HG03066 (cell line): ENCODE results near the gene WNT4.

ENCODE experiments used
- ATAC-seq: cut with Tn5 transposase; IDR thresholded peaks from one replicate; pipeline ENCODE4 v1.9.1; 2021; ENCODE audit warnings: low read depth; ENCODE audit not compliant: unreplicated experiment

The WNT4 gene

GRCh38 chr1:22164841-22165808 is 22.2 kb upstream of the WNT4 start:
- ATAC-seq: no peak

- no peak for ATAC-seq
Observed at GRCh38 chr1:22163564-22163963, 20.7 kb upstream of the WNT4 start.

GRCh38 chr1:22163137-22163536 is 20.2 kb upstream of the WNT4 start:
- no peak for ATAC-seq

DNA sequence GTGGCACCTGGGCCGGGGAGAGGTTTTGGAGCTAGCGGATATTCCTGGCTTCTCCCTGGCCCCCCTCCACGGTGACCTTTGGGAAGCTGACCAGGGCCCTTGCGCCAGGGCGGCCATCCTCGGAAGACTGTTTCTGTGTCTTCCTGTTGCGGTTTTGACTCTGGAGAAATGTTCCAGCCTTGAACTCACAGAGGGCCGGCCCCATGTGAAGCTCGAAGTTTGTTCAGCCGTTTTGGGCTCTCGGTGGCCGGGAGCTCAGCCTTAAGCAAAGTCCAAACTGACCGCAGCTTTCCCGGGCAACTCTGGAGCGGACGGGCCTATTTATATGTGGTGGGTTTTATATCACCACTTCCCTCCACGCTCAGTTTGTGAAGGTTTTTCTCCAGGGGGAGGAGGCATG is 17.0 kb upstream of the WNT4 start:
- no peak for ATAC-seq

- no peak for ATAC-seq
Observed at GRCh38 chr1:22158654-22159053, 15.8 kb upstream of the WNT4 start.

DNA sequence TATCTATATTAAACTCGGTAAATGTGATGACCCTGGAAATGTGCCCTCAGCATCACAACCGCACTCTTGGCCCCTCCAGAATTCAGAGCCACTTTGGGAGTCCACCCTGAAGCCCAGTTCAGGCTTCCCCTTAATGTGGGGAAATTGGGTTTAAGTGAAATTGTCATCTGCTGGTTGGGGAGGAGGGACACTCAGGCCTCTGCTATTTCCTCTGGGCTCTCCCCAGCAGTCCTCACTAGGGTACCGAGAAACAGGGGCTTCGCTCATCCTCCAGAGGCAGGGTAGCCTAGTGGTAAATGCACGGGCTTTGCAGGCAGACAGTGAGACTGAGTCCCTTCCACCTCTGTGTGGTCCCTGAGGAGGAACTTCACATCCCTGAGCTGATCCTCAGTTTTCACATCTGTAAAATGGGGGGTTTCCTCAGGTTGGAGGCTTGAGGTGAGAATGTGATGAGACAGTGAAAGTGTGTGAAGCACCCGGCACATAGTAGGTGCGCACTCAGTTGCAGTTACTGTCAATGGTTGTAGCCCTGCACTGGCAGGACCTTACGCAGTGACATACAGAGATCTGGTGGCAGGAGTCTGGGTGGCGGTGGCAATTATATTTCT is 14.6 kb upstream of the WNT4 start:
- no peak for ATAC-seq

DNA sequence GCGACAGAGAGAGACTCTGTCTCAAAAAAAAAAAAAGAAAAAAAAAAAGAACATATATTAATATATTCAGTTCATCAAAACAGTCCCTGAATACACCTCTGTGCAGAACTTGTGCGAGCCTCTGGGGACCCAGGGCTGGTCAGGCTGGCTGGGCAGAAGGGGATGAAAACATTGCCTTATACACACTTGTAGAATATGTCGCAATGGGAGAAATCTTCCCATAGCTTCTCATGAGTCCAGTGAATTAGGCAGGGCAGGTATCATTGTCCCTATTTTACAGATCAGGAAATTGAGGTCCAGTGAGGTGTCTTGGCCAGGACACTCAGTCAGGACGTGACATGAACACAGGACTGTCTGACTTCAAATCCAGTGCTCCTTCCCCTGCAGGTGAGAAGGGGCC is 12.6 kb upstream of the WNT4 start:
- no peak for ATAC-seq

DNA sequence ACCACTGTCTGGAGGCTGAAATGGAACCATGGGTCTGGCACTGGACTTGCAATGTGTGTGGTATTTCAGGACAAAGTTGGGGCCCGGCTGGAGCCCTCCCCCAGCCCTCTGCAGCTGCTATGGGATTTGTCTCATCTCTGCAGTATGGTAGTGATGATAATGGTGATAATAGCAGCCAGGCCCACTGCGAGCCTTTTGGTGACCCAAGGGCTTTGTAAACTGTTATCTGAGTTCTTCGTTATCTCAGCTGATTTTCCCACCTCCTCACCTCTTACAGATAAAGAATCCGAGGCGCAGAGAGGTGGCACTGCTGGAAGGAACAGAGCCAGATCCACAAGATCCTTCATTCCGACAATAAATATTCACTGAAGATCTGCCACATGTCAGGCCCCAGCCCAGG is 11.7 kb upstream of the WNT4 start:
- ATAC-seq: no peak

DNA sequence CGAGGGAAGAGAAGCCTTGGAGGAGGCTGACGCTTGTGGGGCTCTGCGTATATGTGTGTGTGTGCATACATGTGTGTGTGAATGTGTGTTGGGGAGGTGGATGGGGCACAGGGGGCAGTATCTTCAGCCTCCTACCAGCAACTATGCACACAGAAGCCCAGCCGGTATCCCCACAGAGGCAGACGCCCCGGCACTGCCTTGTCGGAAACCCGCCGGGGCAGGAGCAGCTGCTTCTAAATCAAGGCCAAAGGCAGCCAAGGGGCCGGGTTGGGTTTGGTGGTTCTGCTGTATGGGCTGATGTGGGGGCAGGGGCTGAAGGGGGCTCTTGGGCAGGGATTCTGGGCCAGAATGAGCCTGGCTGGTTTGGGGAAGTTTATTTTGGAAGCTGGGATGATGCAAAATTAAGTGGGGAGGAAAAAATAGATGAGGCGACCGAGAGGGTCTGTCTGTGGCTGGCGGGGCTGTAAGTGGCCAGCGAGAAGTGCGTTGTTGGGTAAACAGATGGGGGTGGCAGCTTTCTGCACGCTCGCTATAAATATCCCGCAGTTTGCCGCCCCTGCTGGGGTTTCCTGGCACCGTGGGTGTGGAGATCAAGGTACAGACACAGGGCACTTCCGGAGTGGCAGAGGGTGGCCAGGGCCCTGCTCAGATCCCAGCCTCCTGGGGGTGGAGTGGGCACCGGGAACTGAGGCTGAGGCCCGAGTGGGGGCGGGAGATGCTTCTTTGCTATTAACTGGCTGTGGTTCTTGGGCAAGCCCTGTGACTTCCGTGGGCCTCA is 11.0 kb upstream of the WNT4 start:
- no peak for ATAC-seq

DNA sequence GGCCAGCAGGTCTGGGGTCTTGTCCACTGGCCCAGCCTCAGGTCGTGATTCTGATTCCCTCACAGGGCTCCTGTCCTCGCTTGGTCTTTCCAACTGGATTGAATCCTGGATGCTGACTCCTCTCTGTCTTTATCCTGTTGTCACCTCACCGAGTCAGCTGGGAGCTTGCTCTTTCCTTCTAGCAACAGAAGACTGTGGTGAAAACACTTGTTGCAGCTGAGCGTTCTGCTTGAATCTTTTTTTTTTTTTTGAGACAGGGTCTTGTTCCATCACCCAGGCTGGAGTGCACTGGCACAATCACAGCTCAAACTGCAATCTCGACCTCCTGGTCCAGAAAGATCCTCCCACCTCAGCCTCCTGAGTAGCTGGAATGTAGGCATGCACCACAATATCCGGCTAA is 8.0 kb upstream of the WNT4 start:
- no peak for ATAC-seq

- ATAC-seq: no peak
Observed at GRCh38 chr1:22142315-22143064, 407 bp downstream of the WNT4 start.

DNA sequence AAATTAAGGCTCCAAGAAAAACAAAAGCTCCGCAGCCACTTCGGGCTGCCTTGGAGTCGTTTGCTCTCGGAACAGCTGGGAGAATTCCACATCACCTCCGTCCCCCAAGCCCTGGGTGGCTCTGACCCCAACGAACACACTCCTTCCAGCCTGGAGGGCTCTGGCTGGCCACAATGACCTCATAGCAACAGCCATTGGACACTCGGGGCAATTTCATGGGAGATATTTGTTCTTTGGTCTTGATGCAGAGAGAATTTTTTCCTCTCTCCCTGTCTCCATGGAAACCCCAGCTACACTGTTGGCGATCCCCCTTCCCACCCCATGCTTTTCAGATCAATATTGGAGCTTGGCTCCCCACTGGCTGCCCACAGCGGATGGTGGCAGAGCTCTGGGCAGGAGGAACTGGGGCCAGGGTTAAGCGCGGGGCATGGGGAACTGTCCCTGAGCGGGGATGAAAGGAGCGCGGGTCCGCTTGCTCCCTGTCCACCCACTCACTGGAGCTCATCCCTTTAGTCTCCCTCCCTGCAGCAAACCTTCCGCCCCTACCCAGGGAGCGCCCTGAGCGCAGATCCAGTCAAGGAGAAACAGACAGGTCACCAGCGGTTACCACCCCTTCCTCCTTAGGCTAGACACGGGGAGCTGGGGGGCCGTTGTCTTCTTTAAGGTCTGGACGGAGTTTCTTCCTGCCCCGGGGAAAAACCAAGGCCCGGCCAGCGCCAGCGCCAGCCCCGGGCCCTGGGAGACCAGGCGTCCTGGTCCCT is 1.2 kb downstream of the WNT4 start:
- no peak for ATAC-seq

DNA sequence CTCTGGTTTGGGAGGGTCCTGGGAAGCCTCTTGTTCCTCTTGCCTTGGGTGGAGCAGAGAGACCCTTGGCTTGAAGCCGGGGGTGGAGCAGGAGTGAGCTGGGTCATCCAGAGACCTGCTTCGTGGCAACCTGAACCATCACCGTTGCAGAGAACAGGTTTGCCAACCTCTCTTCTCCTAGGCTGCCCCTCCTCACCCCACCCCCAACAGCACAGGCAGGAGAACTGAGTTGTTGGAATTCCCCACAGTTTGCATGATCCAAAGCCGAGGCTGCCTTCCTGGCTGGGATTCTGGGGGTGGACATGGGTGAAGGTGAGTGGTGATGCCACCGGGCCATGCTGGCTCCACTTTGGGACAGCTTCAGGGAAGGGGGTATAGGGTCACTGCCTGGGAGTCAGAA is 2.2 kb downstream of the WNT4 start:
- no peak for ATAC-seq

DNA sequence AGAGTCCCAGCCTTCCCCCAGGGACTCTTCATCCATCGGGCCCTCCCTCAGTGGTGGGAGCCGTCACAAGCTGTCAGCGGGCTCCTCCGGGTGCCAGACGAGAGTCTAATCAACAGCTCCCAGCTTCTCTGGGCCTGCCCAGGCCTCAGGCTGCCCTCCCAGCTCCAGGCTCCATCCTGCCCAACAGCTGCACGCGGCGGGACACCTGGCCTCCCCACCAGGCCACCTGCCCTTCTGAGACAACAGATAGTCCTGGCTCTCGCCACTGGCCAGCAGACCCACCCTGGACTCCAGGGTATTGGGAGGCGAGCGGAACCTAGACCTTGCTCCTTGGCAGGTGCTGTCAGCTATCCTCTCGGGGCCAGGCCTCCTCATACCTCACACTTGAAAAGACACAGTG is 3.1 kb downstream of the WNT4 start:
- no peak for ATAC-seq

GRCh38 chr1:22139066-22139594 is 3.8 kb downstream of the WNT4 start:
- no peak for ATAC-seq

- no peak for ATAC-seq
Observed at GRCh38 chr1:22137004-22137720, 5.7 kb downstream of the WNT4 start.

DNA sequence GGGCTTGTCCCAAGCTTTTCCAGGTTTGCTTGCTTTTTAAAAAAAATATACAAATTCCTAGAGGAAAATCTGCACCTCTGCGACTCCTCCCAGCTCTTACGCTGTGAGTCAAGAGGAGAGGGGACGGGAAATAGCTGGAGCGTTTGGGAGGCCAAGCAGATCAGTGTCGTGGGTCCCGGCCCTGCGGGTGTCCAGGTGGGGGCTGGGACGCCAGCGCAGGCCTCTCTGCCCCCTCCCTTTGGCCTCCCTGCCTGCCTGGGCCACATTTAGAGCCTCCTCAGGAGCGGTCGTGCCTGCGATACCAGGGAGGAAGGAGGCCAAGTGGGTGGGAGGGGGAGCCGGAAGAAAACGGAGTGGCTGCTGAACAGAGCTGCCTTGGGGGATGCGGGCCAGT is 9.0 kb downstream of the WNT4 start:
- ATAC-seq: no peak

GRCh38 chr1:22133247-22133930 is 9.5 kb downstream of the WNT4 start:
- no peak for ATAC-seq
